PC-3 (cell line): ENCODE data around the gene CFH. TPM values are rescaled to one million over a fixed set of nuclear protein-coding genes. Genes with fewer than 3 reads are reported as not detected.

Experiments
- ATAC-seq: fragments of 200-7000 bp; cut with Tn5 transposase; 2 replicates; pipeline ENCODE4 v1.9.1; 2020; ENCODE audit warnings: mild to moderate bottlenecking, moderate library complexity
- Bru-seq: library from RNA; stranded (reverse); fragments of 400-500 nt; gene quantifications from one replicate; lab custom pipeline; 2021; lab: Mats Ljungman, UMichigan
- BruChase-seq, 2 experiments: library from RNA; stranded (reverse); fragments of 400-500 nt; gene quantifications; one replicate each; lab custom pipeline; 2021; lab: Mats Ljungman, UMichigan
- BruUV-seq: library from RNA; stranded (reverse); fragments of 400-500 nt; replicated peaks from 2 replicates; lab custom pipeline; 2021; lab: Mats Ljungman, UMichigan
- CTCF ChIA-PET: fragments of 300-600 bp; sonication (Branson Sonifier 250); formaldehyde crosslinking; loops from one replicate; lab custom pipeline; 2022; ENCODE audit warnings: antibody characterized with exemption; lab: Charles Lee
- POLR2A ChIA-PET: fragments of 300-600 bp; sonication (Branson Sonifier 250); formaldehyde crosslinking; loops from one replicate; lab custom pipeline; 2022; ENCODE audit warnings: antibody characterized with exemption; ENCODE audit not compliant: unreplicated experiment; lab: Charles Lee
- DNase-seq: peaks from one replicate; pipeline ENCODE4 v3.0.0-alpha.2; 2015
- H2AFZ ChIP-seq: fragments of 300-600 bp; sonication (generic); 2 replicates; pipeline ENCODE4 v1.6.0; 2016; ENCODE audit warnings: antibody characterized with exemption, low read length
- H3F3A ChIP-seq: fragments of 300-600 bp; sonication (generic); one replicate; pipeline ENCODE4 v1.6.0; 2017; ENCODE audit warnings: antibody characterized with exemption, low read length, control low read depth, mild to moderate bottlenecking; ENCODE audit not compliant: unreplicated experiment
- H3K27ac ChIP-seq: fragments of 300-600 bp; sonication (generic); 2 replicates; pipeline ENCODE4 v1.5.1; 2016; ENCODE audit warnings: mild to moderate bottlenecking, low read length
- H3K27me3 ChIP-seq: fragments of 300-600 bp; sonication (generic); 2 replicates; pipeline ENCODE4 v1.6.1; 2016; ENCODE audit warnings: low read length, mixed read lengths
- H3K36me3 ChIP-seq: fragments of 300-600 bp; sonication (generic); 2 replicates; pipeline ENCODE4 v1.6.1; 2016; ENCODE audit warnings: low read depth, mixed run types, low read length, mixed read lengths
- H3K4me1 ChIP-seq: fragments of 300-600 bp; sonication (generic); 2 replicates; pipeline ENCODE4 v1.5.1; 2016; ENCODE audit warnings: low read length; ENCODE audit not compliant: insufficient read depth
- H3K4me2 ChIP-seq: fragments of 300-600 bp; sonication (generic); 2 replicates; pipeline ENCODE4 v1.6.0; 2016; ENCODE audit warnings: low read length
- H3K4me3 ChIP-seq: fragments of 300-600 bp; sonication (generic); 2 replicates; pipeline ENCODE4 v1.5.1; 2016; ENCODE audit warnings: mild to moderate bottlenecking, low read length, mixed read lengths
- H3K79me2 ChIP-seq: fragments of 300-600 bp; sonication (generic); 2 replicates; pipeline ENCODE4 v1.6.1; 2017; ENCODE audit warnings: low read length, mixed read lengths
- H3K9ac ChIP-seq: fragments of 300-600 bp; sonication (generic); 2 replicates; pipeline ENCODE4 v1.6.0; 2016; ENCODE audit warnings: mild to moderate bottlenecking, low read length
- H3K9me2 ChIP-seq: fragments of 300-600 bp; sonication (generic); replicated peaks from 2 replicates; pipeline ENCODE4 v1.6.1; 2016; ENCODE audit warnings: mixed run types, low read length, mixed read lengths
- H3K9me3 ChIP-seq: fragments of 300-600 bp; sonication (generic); 2 replicates; pipeline ENCODE4 v1.6.1; 2016; ENCODE audit warnings: low read length, mixed read lengths
- H4K20me1 ChIP-seq: fragments of 300-600 bp; sonication (generic); 2 replicates; pipeline ENCODE4 v1.6.1; 2016; ENCODE audit warnings: low read length, mixed read lengths
- CTCF ChIP-seq: fragments of 300-600 bp; sonication (generic); conservative IDR thresholded peaks from 2 replicates; pipeline ENCODE4 v1.5.1; 2017; ENCODE audit warnings: antibody characterized with exemption, low read depth, mild to moderate bottlenecking, low read length
- EZH2 ChIP-seq: fragments of 300-600 bp; sonication (generic); IDR thresholded peaks from one replicate; pipeline ENCODE4 v1.6.1; 2017; ENCODE audit warnings: antibody characterized with exemption, mild to moderate bottlenecking, low read length; ENCODE audit not compliant: unreplicated experiment
- EZH2phosphoT487 ChIP-seq: fragments of 300-600 bp; sonication (generic); IDR thresholded peaks from 2 replicates; pipeline ENCODE4 v1.6.1; 2018; ENCODE audit warnings: mild to moderate bottlenecking, antibody characterized with exemption, low read length, borderline replicate concordance
- intact Hi-C: fragments of 100-400 bp; cut with micrococcal nuclease; formaldehyde crosslinking; loops from 2 replicates; pipeline ENCODE4 v1.9.0; 2023
- long read RNA-seq: library from polyadenylated mRNA; unstranded; transcript quantifications from one replicate; pipeline ENCODE4 v2.0.0, GENCODE V29; 2021; ENCODE audit not compliant: unreplicated experiment
- total RNA-seq: library from RNA; depleted of rRNA; stranded (reverse); fragments of >200 nt; gene quantifications from 2 replicates; pipeline ENCODE4 v1.2.3, GENCODE V29; 2014; rRNA removed

Gene CFH
- total RNA-seq (0.80 and 1.9 TPM in 2 replicates), Bru-seq, nascent RNA (percentile 24 among the genes with signal in this experiment), BruChase-seq, experiment 1, labeled RNA remaining after a 6-hour chase (percentile 18 among the genes with signal in this experiment), BruChase-seq, experiment 2, labeled RNA remaining after a 2-hour chase (percentile 22 among the genes with signal in this experiment)
- long read RNA-seq, full-length matches to known transcripts, result 4 of 5 reads
- long read RNA-seq, partial matches to known transcripts, result 1 of 5 reads
- long read RNA-seq, other reads (novel, unspliced or antisense), result 0 of 5 reads

GRCh38 chr1:196651637-196652215, at the start of gene CFH:
TSS of gene CFH (plus strand) at chr1:196652043. CDS start at chr1:196652118, 75 bp downstream.
- Histone ChIP-seq H3K9ac (no peak within 1 kb of the TSS), H3K9me3 (no peaks in the 10 kb centered on the region), H3K79me2 (no peaks in the 10 kb centered on the region), H4K20me1 (no peaks in the 10 kb centered on the region), H3K9me2 (no peaks in the 10 kb centered on the region), H2AFZ (peak within 1 kb of the TSS; percentile 61), H3K4me1 (peaks cover 7% of the 10 kb centered on the region; the same call in 1 of the 2 replicates), H3K4me2 (peak within 1 kb of the TSS; percentile 62), H3K4me3 (peak within 1 kb of the TSS; percentile 11), H3F3A (no peaks in the 10 kb centered on the region), H3K27ac (no peak within 1 kb of the TSS), H3K27me3 (no peaks in the 10 kb centered on the region), H3K36me3 (no peaks in the 10 kb centered on the region)
- intact Hi-C loops, result loop anchor here (5.0 kb wide), 1 partner anchor 169 kb away; no protein-coding TSS in a partner anchor
- CTCF ChIA-PET, result no interaction called here
- POLR2A ChIA-PET, result no interaction called here
- BruUV-seq, result no TSS peak
- DNase-seq, result peak; percentile 33
- no peak for TF ChIP-seq EZH2phosphoT487
- TF ChIP-seq EZH2, result no peak
- no peak for TF ChIP-seq CTCF
- peak; percentile 79 for ATAC-seq

- intact Hi-C loops, result no loop called here
- Histone ChIP-seq H2AFZ (no peak overlapping the region), H3K9me2 (no peaks in the 10 kb centered on the region), H3K9me3 (no peaks in the 10 kb centered on the region), H3K36me3 (no peaks in the 10 kb centered on the region), H4K20me1 (no peaks in the 10 kb centered on the region), H3K9ac (no peak overlapping the region), H3K27ac (no peak overlapping the region), H3F3A (no peaks in the 10 kb centered on the region), H3K4me2 (no peak overlapping the region), H3K27me3 (no peaks in the 10 kb centered on the region), H3K4me3 (no peak overlapping the region), H3K4me1 (no peaks in the 10 kb centered on the region; the same call in 1 of the 2 replicates), H3K79me2 (no peaks in the 10 kb centered on the region)
- ChIA-PET POLR2A (no interaction called here), CTCF (no interaction called here)
- ATAC-seq (no peak), DNase-seq (no peak)
- no TSS peak for BruUV-seq
- TF ChIP-seq EZH2, result no peak
- no peak for TF ChIP-seq EZH2phosphoT487
- no peak for TF ChIP-seq CTCF
Observed at GRCh38 chr1:196603651-196604050, 48.2 kb upstream of the CFH start.
